ENCODE measurements around the gene ASTN2.

ASTN2 gene

GRCh38 chr9:116704470-116704869, 710.4 kb downstream of the ASTN2 start:
- no peak overlapping the region for H3K4me3 ChIP-seq (ENCODE audit: low read depth, low read length)
- TF ChIP-seq MAX (IDR thresholded peaks at IDR 0.05; ENCODE audit: low read depth, low read length) (no peak), POLR2A (IDR thresholded peaks at IDR 0.05; ENCODE audit: extremely low read depth, insufficient read length) (no peak), MYC (IDR thresholded peaks at IDR 0.05; ENCODE audit: low read depth, low read length) (no peak), CTCF (IDR thresholded peaks at IDR 0.05; ENCODE audit: low read depth, low read length) (no peak)
- DNase-seq (ENCODE audit: low read depth), result no peak

- DNase-seq (ENCODE audit: low read depth), result no peak
- H3K4me3 ChIP-seq (ENCODE audit: low read depth, low read length), result no peak overlapping the region
- TF ChIP-seq POLR2A (IDR thresholded peaks at IDR 0.05; ENCODE audit: extremely low read depth, insufficient read length) (no peak), CTCF (IDR thresholded peaks at IDR 0.05; ENCODE audit: low read depth, low read length) (no peak), MYC (IDR thresholded peaks at IDR 0.05; ENCODE audit: low read depth, low read length) (no peak), MAX (IDR thresholded peaks at IDR 0.05; ENCODE audit: low read depth, low read length) (no peak)
These were observed 711.2 kb downstream of the ASTN2 start for GRCh38 chr9:116703634-116704033.

GRCh38 chr9:116701940-116702642, 712.8 kb downstream of the ASTN2 start:
- no peak overlapping the region for H3K4me3 ChIP-seq (ENCODE audit: low read depth, low read length)

GRCh38 chr9:116700882-116701865, 713.7 kb downstream of the ASTN2 start:
- DNase-seq (ENCODE audit: low read depth), result no peak
- TF ChIP-seq POLR2A (IDR thresholded peaks at IDR 0.05; ENCODE audit: extremely low read depth, insufficient read length) (no peak), CTCF (IDR thresholded peaks at IDR 0.05; ENCODE audit: low read depth, low read length) (no peak), MYC (IDR thresholded peaks at IDR 0.05; ENCODE audit: low read depth, low read length) (no peak), MAX (IDR thresholded peaks at IDR 0.05; ENCODE audit: low read depth, low read length) (no peak)
- no peak overlapping the region for H3K4me3 ChIP-seq (ENCODE audit: low read depth, low read length)

More at GRCh38 chr9:116701940-116702642, 712.8 kb downstream of the ASTN2 start:
- TF ChIP-seq MYC (IDR thresholded peaks at IDR 0.05; ENCODE audit: low read depth, low read length) (no peak), MAX (IDR thresholded peaks at IDR 0.05; ENCODE audit: low read depth, low read length) (no peak), POLR2A (IDR thresholded peaks at IDR 0.05; ENCODE audit: extremely low read depth, insufficient read length) (no peak)
- no peak for DNase-seq (ENCODE audit: low read depth)

GRCh38 chr9:116700279-116700678, 714.6 kb downstream of the ASTN2 start:
- DNase-seq (ENCODE audit: low read depth), result no peak
- H3K4me3 ChIP-seq (ENCODE audit: low read depth, low read length), result no peak overlapping the region
- TF ChIP-seq MYC (IDR thresholded peaks at IDR 0.05; ENCODE audit: low read depth, low read length) (no peak), MAX (IDR thresholded peaks at IDR 0.05; ENCODE audit: low read depth, low read length) (no peak), CTCF (IDR thresholded peaks at IDR 0.05; ENCODE audit: low read depth, low read length) (no peak), POLR2A (IDR thresholded peaks at IDR 0.05; ENCODE audit: extremely low read depth, insufficient read length) (no peak)
